Measurements from ENCODE around the gene CDH11. TPM values are rescaled to one million over a fixed set of nuclear protein-coding genes. Genes with fewer than 3 reads are reported as not detected.
A peak's percentile ranks its signal among the peaks of the same experiment; 100 is the strongest.

Gene CDH11
- total RNA-seq, 1 donor from 2014 or later: 1.5 TPM

- peak in 1 of 2 donors; percentile 59 for DNase-seq (ENCODE audit: low read depth in 2 of 2)
Measured at GRCh38 chr16:65070831-65071432, 50.9 kb downstream of the CDH11 start.

DNA sequence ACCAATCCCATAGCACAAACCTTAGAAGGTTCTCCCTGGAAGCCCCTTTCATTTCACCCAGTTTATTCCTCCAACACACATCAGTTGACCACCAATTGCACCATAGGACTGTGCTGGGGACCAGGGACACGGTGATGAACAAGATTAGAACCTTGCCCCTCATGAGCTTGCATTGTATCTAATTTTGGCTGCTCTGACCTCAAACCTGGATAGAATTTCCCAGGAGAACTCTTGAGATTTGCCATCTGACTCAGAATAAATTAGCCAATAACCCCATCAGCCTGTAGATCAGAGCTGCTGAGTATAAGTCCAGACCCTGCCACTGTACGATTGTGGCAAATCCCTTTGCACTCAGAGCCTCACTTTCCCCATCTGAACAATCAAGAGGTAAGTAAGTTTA, 52.1 kb downstream of the CDH11 start:
- DNase-seq (ENCODE audit: low read depth in 2 of 2): no peak

GRCh38 chr16:65069065-65069464, 52.8 kb downstream of the CDH11 start:
- peak in 1 of 2 donors; percentile 3 for DNase-seq (ENCODE audit: low read depth in 2 of 2)

- DNase-seq (ENCODE audit: low read depth in 2 of 2): no peak
Measured at GRCh38 chr16:65068151-65068740, 53.6 kb downstream of the CDH11 start.

GRCh38 chr16:65066651-65067050, 55.2 kb downstream of the CDH11 start:
- no peak for DNase-seq (ENCODE audit: low read depth in 2 of 2)

DNA sequence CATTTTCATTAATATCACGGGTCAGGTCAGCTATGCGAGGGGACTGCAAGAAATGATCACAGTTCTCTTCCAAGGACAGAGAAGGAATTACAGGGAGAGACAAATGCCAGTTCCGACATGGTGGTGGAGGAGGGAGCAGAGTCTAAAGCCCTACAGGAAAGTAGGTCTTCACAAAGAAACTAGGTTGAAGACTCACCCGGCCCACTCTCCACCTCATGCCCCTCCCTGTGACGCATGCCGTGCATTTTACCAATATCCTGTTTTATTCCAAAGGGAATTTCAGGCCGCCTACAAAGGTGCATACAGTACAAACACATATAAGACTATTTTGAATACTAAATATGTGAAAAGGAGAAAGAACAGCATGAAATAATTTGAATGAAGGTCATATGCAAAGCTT, 56.8 kb downstream of the CDH11 start:
- DNase-seq (ENCODE audit: low read depth in 2 of 2): no peak

GRCh38 chr16:65064131-65064530, 57.7 kb downstream of the CDH11 start:
- DNase-seq (ENCODE audit: low read depth in 2 of 2): no peak

DNA sequence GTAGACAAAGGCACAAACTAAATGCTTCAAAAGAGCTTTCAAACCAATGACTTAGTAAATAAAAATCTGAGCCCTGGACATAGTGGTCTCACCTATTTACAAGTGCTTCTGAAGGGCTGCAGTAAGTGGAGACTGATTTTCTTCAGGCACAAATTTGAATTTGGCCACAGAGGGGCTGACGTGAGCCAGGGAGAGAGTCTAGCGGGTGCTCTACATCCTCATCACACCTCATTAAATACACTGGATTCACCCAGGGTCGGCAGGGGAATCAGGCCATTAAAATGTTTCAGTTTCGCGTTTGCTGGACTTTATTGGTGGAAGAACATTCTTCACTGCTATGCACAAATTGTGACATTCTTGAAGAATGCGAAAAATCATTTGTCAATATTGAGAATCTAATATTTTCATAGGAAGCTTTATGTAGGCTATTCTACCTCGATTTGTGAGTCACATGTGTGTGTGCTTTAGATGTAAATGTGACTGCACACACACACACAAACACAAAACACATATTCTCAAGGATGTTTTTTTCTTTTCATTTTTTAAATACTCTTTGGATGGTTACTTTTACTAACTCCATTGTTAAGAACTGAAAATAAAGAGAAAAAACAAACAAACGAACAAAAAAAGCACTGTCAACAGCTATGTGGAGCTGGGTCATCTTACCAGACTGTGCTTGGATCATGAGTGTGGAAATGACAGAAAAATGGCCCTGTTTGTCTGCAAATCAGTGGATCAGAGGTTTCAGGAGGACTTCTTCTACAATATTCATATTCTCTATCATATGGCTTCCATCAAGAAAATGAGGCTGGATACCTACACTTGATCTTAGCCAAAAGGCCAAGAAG, 58.9 kb downstream of the CDH11 start:
- DNase-seq (ENCODE audit: low read depth in 2 of 2): no peak

DNA sequence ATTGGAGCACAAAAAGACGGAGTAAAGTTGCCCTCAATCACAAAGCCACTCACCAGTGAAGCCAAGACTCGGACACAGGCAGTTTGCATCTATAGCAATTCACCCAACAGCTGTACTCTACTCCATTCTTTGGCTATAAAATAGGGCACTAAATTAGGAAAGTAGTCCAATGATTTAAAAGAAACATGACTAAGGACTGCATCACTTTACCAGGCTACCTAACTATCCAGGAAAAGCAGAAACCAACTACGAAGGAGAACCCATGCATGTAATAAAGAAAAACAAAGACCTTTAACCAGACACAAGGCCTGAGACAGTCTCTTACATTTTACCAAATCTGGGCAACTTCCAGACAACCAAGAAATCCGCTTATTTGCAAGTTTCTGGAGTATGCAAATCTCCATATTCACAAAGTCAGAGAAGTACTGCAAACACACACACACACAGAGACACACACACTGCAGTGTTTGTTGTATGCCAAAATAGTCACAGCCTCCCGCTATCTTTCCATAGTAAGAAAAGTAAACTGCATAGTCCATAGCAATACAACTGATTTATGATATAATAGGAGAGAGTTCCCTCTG, 59.8 kb downstream of the CDH11 start:
- DNase-seq (ENCODE audit: low read depth in 2 of 2): no peak

DNA sequence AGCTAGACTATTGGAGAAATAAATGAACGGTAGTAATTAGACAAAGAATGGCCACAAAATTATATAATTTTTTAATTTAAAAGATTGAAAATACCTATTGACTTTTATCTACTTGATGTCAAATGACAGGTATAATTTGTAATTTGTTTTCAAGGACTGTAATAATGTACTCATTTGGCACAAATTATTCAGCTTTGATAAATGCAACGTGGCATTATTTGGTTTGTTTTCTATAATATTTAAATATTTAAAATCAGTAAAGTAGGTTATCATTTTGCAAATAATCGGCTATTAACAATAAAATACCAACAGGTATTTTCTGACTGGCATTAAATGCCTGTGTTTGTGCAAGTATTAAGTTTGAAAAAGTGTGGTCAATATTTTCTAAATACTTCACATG, 60.6 kb downstream of the CDH11 start:
- DNase-seq (ENCODE audit: low read depth in 2 of 2): no peak

DNA sequence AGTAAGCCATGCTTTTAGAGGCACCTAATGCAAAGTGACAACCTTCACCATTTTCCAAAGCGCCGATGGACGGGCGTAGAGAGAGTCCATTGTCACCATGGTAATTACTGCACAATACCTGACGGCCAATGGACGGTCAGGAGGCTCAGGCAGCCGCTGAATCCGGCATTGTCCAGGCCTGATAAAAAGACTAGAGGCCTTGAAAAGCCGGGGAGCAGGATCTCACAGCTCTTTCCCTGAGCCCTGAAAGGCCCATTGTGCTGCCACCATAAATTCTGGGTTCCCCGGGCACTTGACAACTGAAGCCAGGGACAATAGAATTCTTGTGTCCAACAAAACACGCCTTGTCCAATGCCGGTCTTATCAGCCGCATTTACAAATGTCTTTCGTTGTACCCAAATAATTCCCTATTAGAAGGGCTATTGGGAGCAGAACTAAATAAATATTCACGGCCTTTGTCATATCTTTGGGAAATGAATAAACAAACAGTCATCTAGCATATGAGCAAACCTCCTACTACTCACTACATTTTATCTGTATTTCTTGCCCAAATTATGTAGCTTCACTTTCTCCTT, 62.4 kb downstream of the CDH11 start:
- no peak for DNase-seq (ENCODE audit: low read depth in 2 of 2)

DNA sequence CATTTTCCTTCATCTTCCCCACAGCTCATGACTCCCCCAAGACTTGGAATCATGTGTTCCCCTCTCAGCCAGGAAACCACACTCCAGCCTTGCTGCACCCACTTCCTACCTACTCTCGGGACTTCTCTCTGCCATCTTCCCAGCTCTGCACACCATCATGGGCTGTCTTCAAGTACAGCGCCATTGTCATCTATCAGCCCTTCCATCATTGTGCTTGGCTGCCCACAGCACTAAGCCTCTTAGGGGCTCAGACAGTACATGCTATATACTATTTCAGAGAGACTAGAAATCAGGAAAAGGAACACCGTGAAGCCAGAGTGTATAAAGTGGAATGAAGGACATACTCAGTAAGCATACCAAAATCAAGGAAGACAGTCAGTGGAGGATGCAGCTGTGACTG, 64.7 kb downstream of the CDH11 start:
- DNase-seq (ENCODE audit: low read depth in 2 of 2): no peak

DNA sequence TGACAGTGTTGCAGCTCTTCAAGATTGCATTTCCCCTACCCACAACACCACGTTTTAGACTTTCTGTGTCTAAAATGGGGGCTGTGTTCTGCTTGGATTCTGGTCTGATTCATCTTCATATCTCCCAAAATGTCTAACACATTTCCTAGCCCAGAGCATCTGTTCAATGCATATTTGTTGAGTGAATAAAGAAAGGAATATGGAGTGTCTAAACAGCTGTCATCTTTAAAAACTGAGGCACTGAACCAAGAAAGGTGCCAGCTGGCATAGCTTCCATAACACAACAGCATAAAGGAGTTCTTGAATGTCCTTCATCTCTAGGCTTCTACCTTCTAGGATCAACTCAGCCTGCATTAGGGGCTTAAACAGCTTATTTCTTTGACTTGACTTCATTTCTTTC, 67.4 kb downstream of the CDH11 start:
- no peak for DNase-seq (ENCODE audit: low read depth in 2 of 2)

GRCh38 chr16:65049679-65050078, 72.2 kb downstream of the CDH11 start:
- no peak for DNase-seq (ENCODE audit: low read depth in 2 of 2)

DNA sequence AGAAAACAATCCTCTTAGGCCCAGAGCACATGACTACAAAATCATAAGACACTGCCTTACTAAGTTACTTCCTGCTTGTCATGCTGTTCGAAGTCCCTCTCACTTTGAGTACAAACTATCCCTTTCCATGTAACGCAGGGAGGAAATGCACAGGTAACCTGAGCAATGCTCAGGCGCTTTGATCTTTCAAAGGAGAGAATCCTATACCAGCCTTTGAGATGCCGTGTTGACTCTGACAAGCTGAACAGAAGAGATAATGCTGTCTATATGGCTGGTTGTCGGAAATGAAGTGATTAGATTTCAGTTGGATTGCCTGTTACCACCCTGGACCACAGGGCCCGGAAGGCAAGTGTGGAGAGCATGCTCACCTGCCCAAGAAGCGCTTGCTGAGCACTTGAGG, 75.9 kb downstream of the CDH11 start:
- DNase-seq (ENCODE audit: low read depth in 2 of 2): no peak

DNA sequence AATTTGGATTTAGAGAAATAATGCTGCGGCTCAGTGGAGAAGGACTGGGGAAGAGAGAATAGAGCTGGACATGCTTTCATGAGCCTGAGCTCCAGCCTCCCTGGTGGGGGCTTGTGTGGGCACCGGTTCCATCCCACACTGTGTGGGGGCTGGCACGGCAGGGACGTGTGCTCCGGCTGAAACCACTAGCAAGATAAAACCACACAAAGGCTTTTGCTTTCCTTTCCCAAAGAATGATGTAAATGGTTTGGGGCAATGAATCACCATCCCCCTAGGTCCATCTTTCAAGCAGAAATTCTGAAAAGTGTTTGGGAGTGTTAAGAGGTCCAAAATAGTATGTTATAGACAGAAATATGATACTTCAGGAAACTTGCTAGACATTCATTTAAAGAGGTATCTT, 77.0 kb downstream of the CDH11 start:
- DNase-seq (ENCODE audit: low read depth in 2 of 2): no peak

DNA sequence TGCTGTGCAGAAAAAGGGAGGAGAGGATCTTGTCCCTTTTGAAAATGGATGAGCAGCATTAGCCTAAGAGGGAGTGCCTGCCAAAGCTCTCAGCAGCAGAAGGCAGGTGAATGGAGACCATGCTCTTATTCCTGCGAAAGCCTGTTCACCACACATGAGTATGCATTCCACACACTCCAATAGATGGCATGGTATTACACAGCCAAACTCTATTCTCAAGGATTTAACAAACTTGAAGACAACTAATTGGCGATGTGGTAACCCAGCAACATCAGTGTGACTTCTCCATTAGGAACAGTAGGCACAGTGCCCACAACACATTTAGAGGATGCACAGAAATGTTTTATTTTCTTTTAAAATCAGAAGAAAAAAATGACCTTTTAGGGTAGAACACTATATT, 77.8 kb downstream of the CDH11 start:
- DNase-seq (ENCODE audit: low read depth in 2 of 2): no peak

GRCh38 chr16:65042438-65043365, 79.2 kb downstream of the CDH11 start:
- DNase-seq (ENCODE audit: low read depth in 2 of 2): no peak

- no peak for DNase-seq (ENCODE audit: low read depth in 2 of 2)
Measured at GRCh38 chr16:65041667-65042066, 80.2 kb downstream of the CDH11 start.

- DNase-seq (ENCODE audit: low read depth in 2 of 2): no peak
Measured at GRCh38 chr16:65038100-65038499, 83.8 kb downstream of the CDH11 start.

DNA sequence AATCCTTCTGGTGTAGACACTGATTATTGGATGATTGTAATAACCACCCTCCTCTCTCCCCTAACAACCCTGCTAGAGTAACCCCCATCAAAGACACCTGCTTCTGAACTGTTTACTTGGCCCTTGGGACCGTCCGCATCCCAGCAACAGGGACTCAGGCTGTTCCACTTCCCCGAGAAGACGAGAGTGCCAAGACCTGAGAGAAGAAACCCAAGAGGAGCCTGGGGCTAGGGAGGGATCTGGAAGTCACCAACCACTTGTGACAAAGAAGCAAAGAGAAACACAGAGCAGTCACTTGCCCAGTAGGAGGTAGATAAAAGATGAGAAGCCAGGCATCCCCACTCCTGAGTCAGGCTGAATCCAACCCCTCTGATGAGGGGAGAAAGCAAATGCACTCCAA, 84.3 kb downstream of the CDH11 start:
- DNase-seq (ENCODE audit: low read depth in 2 of 2): no peak

All from dermis microvascular lymphatic vessel endothelial cell (primary cell).